ENCODE measurements around the gene TWIST2.

TWIST2 gene

GRCh38 chr2:238872026-238872425, 24.1 kb downstream of the TWIST2 start:
- no peak for DNase-seq (ENCODE audit: low read depth in 4 of 4, low spot score in 1 of 4)

- DNase-seq (ENCODE audit: low read depth in 4 of 4, low spot score in 1 of 4): no peak
Measured at GRCh38 chr2:238872628-238873380, 24.9 kb downstream of the TWIST2 start.

DNA sequence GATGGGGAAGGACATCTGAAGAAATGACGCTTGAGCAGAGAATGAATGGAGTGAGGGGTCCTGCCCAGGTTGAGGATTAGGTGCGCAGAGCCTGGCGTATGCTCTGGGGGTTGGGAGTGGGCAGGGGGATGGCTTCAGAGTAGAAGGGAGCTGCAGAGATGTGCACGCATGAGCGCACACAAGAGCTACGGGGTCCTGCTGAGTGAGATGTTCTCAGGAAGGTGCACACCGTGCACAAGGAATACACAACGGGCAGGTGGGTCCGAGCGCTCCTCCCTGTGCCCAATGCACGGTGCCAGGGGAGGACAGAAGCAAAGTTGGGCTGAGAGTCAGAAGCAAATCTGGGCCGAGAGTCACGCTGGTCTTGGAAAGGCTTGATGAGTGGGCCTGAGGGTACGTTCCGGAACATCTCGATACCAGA, 25.5 kb downstream of the TWIST2 start:
- no peak for DNase-seq (ENCODE audit: low read depth in 4 of 4, low spot score in 1 of 4)

GRCh38 chr2:238873841-238874240, 26.0 kb downstream of the TWIST2 start:
- DNase-seq (ENCODE audit: low read depth in 4 of 4, low spot score in 1 of 4): no peak

DNA sequence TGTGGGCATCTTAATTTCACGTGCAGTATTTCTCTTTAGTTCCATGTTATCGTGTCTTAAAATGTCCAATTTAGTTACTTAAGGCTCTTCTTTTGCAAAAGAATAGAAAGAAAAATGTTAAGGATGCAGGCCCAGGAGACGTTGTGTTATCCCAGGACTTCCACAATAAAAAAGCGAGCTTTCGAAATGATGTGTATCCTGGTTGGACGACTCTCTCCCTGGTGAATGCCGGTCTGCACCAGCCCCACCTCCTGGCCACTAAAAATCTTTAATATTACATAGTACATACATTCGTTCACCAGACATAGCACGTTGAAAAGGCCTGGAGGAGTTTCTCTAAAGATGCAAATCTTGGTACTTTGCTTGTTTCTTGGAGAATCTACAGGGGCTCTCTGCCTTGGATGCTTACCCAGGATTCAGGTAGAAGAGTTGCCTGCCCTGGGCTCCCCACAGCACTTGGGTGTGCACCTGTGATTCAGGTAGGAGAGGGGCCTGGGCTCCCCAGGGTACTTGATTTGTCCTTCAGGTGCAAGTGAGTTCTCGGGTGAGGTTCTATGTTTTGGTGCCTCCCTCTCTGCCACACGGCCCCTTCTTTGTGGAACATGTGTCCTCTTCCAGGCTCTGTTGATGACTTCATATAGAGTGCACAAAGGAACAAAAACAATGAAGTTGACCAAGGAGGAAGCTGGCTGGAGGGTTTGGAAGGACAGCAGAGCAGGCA, 26.6 kb downstream of the TWIST2 start:
- no peak for DNase-seq (ENCODE audit: low read depth in 4 of 4, low spot score in 1 of 4)

DNA sequence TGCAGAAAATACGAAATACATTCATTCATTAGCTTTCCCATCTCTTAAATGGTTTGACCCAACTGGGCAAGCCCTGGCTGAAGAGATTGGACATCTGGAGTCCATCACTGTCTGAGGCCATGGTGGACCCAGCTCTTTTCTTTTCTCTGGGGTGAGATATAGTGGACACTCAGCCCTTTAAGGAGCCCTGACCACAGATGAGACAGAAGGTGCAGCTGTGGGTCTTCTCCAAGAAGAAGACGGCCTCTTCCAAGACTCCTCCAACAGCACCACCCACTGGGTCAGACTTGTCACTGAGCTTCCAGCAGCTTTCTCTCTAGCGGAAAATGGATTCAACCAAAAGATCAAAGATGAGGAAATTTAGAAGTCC, 27.2 kb downstream of the TWIST2 start:
- DNase-seq (ENCODE audit: low read depth in 4 of 4, low spot score in 1 of 4): no peak

- no peak for DNase-seq (ENCODE audit: low read depth in 4 of 4, low spot score in 1 of 4)
Measured at GRCh38 chr2:238875471-238876231, 27.8 kb downstream of the TWIST2 start.

DNA sequence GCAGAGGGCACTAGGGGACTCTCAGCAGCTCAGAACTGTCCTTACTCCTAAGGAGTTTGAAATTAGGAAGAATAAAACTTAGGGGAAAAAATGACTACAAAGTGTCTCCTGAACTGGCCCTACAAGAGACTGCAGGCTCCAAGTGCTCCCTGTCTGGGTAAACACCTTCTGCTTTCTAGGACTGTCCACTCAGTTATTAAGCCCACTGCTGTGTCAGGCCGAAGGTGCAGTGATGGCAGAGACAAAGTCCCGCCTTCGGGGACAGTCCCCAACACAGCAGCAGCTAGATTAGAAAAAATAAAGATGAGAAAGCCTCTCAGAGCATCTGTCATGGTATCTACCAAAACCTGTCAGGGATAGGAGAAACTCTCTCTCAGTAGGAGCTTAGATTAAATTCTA, 28.3 kb downstream of the TWIST2 start:
- no peak for DNase-seq (ENCODE audit: low read depth in 4 of 4, low spot score in 1 of 4)

- no peak for DNase-seq (ENCODE audit: low read depth in 4 of 4, low spot score in 1 of 4)
Measured at GRCh38 chr2:238878051-238878735, 30.3 kb downstream of the TWIST2 start.

- no peak for DNase-seq (ENCODE audit: low read depth in 4 of 4, low spot score in 1 of 4)
Measured at GRCh38 chr2:238879043-238879442, 31.2 kb downstream of the TWIST2 start.

- DNase-seq (ENCODE audit: low read depth in 4 of 4, low spot score in 1 of 4): no peak
Measured at GRCh38 chr2:238879621-238880377, 31.9 kb downstream of the TWIST2 start.

DNA sequence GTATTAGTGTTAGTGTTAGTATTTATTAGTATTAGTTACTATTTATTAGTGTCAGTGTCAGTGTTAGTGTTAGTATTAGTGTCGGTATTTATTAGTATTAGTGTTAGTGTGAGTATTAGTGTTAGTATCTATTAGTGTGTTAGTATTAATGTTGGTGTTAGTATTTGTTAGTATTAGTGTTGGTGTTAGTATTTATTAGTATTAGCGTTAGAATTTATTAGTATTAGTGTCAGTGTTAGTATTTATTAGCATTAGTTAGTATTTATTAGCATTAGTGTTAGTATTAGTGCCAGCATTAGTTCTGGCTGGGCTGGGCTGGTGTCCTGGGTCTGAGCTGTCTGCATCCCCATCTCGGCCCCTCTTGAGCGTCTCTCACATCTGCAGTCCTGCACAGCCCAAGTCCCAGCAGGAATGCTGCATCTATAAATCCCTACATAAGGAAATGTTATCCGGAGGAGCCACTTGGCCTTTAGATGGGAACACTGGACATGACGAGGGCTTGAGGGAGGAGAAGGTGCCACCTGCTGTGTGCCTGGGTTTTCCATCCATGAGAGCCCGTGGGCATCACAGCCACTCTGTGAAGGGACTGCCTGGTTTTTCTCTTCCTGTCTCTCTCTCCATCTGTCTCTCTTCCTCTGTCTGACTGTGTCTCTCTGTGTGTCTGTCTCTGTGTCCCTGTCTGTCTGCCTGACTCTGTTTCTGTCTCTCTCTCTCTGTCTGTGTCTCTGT, 33.6 kb downstream of the TWIST2 start:
- DNase-seq (ENCODE audit: low read depth in 4 of 4, low spot score in 1 of 4): peak in 1 of 4 experiments; percentile 5

DNA sequence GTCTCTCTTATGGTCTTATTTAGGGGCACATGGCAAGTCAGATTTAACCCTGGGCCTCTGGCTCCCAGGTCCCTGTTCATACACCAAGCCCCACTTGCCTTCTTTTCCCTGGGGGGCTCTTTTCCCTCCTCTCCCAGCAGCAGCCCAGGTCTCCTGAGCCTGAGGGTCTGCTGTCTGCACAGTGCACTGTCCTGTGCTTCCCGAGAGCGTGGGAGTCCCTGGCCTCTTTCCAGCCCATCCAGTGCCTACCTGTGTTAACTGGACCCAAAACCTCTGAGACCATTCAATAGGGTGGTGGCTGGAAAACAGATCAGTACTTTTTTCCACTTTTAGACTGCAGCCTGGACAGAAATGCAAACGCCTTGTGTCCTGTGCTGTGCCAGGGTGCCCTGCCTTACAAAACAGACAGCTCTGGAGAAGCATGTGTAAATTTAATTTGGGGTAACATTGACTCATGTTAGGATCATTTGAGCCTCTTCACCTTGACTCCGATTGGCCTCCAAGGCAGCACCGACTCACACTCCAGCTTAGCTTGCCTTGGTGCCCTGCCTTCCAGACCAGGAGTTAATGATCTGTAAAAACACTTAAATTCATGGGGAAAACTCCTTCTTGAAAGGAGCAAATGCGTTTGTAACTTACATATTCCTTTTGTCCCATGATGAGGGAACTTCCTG, 34.3 kb downstream of the TWIST2 start:
- DNase-seq (ENCODE audit: low read depth in 4 of 4, low spot score in 1 of 4): no peak

- DNase-seq (ENCODE audit: low read depth in 4 of 4, low spot score in 1 of 4): no peak
Measured at GRCh38 chr2:238883421-238883901, 35.6 kb downstream of the TWIST2 start.

GRCh38 chr2:238884122-238884811, 36.4 kb downstream of the TWIST2 start:
- no peak for DNase-seq (ENCODE audit: low read depth in 4 of 4, low spot score in 1 of 4)

DNA sequence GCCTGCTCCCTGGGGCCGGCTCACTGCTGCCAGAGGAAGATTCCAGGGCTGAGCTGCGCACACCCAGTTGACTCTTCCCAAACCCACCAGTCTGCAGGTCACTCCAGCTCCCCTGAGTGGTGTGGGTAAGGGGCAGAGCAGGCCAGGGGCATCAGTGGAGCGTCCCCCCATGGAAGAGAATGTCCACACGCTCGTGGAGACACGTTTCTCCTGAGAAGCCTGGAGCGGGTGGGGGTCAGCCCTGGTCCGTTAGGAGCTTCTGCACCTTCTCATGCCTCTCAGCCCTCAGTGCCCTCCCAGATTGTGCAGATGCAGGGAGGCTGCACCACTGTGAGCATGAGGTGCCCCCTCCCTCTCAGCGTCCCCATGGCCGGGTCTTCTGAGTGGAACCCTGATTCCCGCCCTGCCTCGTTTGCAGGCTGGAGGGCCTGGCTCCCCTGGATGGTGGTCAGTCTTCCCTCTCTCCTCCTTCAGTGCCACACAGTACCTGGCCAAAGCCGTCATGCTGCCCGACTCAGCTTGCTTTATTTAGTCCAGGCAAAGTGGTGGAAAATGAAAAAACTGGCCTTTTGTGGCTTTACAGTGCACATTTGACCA, 37.0 kb downstream of the TWIST2 start:
- no peak for DNase-seq (ENCODE audit: low read depth in 4 of 4, low spot score in 1 of 4)

DNA sequence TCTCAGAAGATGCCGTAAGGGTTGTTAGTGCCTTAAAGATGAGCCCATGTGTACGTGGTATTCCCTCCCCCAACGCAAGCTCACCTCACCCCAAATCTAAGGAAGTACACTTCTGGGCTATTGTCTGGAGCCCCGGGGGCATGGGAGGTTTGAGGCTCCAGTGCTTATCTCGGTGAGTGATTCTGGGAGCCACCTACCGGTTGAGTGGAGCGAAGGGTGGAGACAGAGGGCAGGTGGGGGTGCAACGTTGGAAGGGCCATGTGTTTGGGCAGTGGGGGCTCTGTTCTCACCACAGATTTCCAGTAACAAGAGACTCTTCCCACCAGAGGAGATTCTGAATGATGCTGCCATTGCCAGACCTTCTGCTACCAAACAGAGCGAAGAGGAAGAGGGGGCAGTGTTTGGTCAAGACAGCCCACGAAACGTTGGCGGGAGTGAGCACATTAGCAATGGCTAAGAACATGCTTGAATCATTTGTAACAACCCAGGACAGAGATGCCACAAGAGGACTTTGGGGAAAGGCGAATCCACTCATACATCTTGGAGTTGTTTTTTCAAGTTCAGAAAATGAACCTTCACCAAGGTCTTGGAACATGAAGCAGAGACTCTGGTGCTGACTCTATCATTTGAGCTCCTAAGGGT, 38.7 kb downstream of the TWIST2 start:
- DNase-seq (ENCODE audit: low read depth in 4 of 4, low spot score in 1 of 4): no peak

DNA sequence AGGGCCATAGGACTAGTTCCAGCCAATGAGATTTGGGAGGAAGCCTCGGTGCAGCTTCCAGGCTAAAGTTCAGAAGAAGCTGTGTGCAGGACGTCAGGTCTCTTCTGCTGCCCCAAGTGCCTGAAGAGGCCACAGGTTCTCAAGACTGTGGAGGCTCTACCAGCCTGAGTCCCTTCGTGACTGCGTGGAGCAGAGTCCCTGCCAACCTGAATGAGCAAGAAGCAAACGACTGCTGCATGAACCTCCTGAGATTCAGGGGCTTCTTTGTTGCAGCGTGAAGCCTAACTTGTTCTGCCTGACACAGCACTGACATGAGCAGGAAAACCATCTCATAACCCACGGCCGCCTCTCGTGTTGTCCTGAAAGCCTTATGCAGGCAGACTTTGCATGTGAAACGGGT, 39.7 kb downstream of the TWIST2 start:
- no peak for DNase-seq (ENCODE audit: low read depth in 4 of 4, low spot score in 1 of 4)

All from stimulated activated CD4-positive, alpha-beta T cell treated with anti-CD3 and anti-CD28 coated beads, Interleukin-1b, Interleukin-23, amount 100 ng/mL, for 24 hours (primary cell).